T-helper 2 cell (primary cell): Measurements from ENCODE around the gene FGB.

Experiments used
- DNase-seq, 5 experiments: peaks; one replicate each; pipeline versions ENCODE4 v3.0.0 to v3.0.0-alpha.2; 2012 to 2022

FGB gene

DNA sequence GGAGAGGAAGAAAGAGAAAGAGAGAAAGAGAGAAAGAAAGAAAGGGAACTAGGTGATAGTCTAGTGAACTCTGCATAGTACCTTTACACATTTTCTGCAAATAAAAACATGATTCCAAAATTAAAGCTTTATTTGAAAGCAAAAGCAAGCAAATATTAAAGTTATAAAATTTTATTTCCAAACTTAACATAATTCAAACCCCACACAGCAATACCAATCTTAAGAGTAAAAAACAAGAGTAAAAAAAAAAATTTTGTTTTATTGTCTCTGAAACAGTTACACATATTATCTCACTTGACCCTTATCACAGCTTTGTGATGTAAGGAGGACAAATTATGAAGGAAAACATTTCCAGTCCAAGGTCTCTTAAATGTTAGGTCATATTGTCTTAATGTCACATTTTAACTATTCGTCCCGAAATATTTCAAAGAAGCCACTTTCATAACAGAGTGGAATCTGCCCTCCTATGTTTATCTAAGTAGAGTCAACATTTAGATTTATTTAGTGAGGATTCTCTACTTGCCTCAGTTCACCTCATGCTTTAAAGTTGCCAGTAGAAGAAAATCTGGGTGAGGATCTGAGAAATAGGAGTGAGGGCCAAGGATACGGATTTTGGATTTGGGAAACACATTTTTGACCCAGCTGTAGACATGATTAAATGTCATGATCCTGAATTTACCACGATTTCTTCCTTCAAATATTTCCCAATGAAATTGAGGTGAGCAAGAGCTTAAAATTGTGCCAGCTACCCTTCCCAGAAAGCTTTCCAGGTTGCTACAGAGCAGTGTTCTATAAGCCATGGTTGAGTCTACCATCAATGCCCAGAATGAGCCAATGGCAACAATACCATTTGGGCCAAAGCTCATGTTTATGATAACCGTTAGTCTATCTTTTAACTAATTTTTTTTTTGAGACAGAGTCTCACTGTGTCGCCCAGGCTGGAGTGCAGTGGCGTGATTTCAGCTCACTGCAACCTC, 35.3 kb downstream of the FGB start:
- no peak for DNase-seq

GRCh38 chr4:154602404-154603020, 39.7 kb downstream of the FGB start:
- no peak for DNase-seq

- no peak for DNase-seq
Measured at GRCh38 chr4:154603033-154603943, 40.5 kb downstream of the FGB start.

- DNase-seq = no peak
Measured at GRCh38 chr4:154604696-154605200, 41.9 kb downstream of the FGB start.

DNA sequence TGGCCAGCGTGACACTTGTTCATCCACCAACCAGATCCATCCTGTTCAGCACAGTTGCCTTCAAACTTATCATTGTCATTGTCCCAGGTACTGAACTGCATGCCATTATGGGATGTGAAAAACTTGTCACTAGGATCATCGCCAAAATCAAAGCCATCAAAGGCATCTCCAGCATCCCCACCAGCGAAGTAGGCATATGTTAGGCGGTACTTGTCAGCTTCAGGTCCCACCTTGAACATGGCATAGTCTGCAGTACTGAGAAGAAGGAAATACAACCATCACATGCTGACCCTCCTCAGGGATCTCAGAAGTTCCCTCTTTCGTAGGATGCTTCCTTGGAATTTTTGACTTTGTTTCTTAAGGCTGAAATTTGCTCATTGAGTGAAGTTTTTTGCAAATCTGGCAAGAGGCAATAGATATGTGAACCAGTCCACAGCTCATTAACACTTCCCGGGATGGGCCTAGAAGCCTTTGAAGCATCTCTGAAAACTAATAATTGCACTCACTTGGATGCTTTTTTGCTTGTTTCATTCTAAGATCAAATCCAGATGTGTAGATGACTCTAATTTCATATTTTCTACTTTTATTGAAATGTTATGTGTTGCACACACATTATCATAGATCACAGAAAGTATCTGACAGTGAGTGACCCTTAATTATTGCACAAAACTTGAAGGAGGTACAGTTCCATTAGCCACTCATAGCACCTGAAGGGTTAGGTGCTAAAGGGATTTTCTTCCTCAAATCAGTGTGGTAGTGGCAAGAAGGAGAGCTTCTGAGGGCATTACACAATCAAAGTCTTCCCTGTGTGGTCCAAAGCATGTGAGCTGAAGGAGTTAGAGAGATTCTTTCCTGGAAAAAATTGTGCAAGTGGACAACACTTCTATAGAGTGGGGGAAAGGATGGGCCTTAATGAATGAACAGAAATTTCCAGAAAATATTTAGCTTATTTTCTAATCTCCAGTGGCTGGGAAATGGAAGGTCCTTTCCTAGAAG, 44.2 kb downstream of the FGB start:
- DNase-seq = no peak

GRCh38 chr4:154608361-154609252, 45.8 kb downstream of the FGB start:
- DNase-seq = no peak

GRCh38 chr4:154609532-154609931, 46.7 kb downstream of the FGB start:
- DNase-seq = no peak

- DNase-seq = no peak
Measured at GRCh38 chr4:154610582-154610981, 47.8 kb downstream of the FGB start.

- no peak for DNase-seq
Measured at GRCh38 chr4:154611833-154612232, 49.0 kb downstream of the FGB start.

DNA sequence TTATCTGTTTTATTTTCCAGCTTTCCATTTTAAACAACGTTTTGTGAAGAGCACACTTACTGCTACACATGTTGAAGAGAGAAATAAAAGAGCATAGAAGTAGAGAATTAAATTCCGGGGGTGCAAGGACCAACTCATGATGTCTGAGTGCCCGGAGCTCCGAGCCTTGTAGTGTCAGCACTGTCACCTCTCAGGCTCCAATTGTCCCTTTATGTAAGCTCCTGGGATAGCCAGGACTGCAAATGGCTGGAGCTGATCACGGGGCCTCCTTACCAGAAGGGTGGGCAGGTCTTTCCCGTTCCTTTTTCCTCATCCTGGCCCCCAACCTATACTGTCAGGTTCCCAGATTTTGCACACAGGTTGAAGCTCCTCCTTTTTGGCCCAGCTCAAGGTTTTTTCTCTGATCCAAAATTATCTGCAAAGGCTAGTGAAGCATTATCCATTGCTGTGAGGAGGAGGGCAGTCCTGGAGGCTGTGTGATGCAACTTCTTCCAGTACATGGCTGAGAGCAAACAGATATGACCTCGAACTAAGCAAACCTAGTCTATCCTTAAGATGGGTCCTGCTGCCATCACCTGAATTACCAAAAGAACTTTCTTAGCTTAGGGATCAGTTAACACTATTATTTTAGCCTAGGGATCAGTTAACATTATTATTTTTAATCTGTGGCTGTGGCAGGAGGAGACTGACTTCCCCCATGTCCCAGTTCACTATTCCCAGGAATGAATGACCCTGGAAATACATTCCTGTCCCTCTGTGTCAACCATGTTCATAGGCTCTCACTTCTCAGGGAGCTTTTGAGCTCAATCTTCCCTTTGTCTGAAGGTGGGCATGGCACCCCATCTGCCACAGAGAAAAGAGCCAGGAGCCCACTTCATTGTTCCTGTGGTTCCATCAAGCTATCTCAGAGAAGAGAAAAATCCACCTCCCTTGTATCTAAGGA, 49.9 kb downstream of the FGB start, which contains the start of gene FGG:
Gene FGG, minus strand, starts transcription at position 185 of the 943 bp plus-strand sequence. Its CDS starts 47 bp downstream, at position 138.
- no peak for DNase-seq

DNA sequence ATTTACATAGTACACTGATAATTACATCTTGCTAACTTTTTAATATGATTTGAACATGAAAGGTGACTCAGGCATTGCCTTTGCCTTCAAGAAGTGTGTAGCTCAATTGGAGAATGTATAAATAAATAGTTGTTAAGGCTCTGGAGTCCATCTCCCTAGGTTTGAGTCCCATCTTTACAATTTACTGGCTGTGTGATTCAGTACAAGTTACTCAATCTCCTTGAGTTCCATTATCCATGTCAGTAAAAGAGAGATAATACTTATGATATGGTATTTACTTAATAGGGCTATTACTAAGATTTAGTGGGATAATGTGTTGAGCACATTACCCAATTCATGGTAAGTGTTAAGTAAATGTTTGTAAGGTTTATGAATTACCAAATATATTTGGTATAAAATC, 51.5 kb downstream of the FGB start:
- no peak for DNase-seq

- DNase-seq = no peak
Measured at GRCh38 chr4:154615211-154615610, 52.4 kb downstream of the FGB start.

GRCh38 chr4:154616287-154616686, 53.5 kb downstream of the FGB start:
- no peak for DNase-seq

DNA sequence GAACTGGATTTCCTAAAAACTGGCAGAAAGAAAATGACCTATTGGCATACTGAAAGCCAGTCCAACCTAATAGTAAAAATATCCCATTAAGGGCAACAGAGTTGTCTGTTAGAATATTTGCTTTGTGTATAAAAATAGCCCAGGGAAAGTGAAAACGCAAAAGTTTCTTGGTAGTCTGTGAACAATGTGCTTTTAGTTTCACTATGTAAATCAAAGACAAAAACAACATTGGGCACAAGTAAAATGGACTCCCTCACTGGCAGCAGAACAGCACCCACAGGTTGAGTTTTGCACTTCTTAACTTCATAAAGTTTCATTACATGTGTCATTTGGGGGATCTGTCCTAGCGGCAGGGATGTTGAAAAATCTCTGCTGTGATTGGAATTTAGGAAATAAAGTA, 53.9 kb downstream of the FGB start:
- peak in 1 of 5 experiments; percentile 31 for DNase-seq

DNA sequence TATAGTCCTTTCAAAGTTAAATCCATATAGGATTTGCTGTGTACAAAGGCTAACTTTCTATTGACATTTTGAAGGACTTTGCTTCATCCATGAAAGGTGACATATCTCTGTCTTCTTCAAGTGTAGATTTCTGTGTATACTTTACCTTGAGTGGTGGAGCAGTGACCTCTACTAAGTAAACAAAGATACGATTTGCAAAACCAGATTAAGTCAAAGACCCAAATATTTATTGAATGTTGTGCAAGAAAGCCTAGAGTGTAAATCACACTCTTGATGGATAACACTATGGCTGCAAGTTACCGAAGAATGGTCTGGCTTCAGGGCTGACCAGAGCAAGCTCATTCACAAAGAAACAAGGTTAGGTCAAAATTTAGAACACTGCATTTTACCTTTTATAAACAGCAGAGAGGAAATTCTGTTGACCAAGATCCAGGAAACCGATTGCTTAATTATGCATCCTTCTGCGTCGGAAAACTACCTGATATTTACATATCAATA, 55.1 kb downstream of the FGB start:
- DNase-seq = no peak

- peak in 3 of 5 experiments; percentile 2 to 58 (median 10) for DNase-seq
Measured at GRCh38 chr4:154618708-154619315, 56.0 kb downstream of the FGB start.

GRCh38 chr4:154620111-154620510, 57.3 kb downstream of the FGB start:
- DNase-seq = no peak
